LoVo (cell line): ENCODE data around the gene VWA8.
A peak's percentile ranks its signal among the peaks of the same experiment; 100 is the strongest.

Source experiments
- DNase-seq: peaks from one replicate; pipeline ENCODE4 v3.0.0-alpha.2; 2016; ENCODE audit warnings: low spot score

VWA8 gene

GRCh38 chr13:41960637-41961465 is at the start of gene VWA8:
Gene VWA8, minus strand, starts transcription at chr13:41961109. Its CDS starts 94 bp downstream, at chr13:41961015.
- peak; percentile 80 for DNase-seq

GRCh38 chr13:42009057-42009456 is 48.1 kb upstream of the VWA8 start:
- no peak for DNase-seq

- no peak for DNase-seq
Measured at GRCh38 chr13:42007844-42008243, 46.9 kb upstream of the VWA8 start.

- DNase-seq, result no peak
Measured at GRCh38 chr13:42002066-42002465, 41.2 kb upstream of the VWA8 start.

- no peak for DNase-seq
Measured at GRCh38 chr13:42001580-42001979, 40.7 kb upstream of the VWA8 start.

- no peak for DNase-seq
Measured at GRCh38 chr13:42000846-42001245, 39.9 kb upstream of the VWA8 start.

GRCh38 chr13:41997396-41997795 is 36.5 kb upstream of the VWA8 start:
- no peak for DNase-seq

GRCh38 chr13:41995946-41996345 is 35.0 kb upstream of the VWA8 start:
- DNase-seq, result no peak

- no peak for DNase-seq
Measured at GRCh38 chr13:41995336-41995735, 34.4 kb upstream of the VWA8 start.

- DNase-seq, result no peak
Measured at GRCh38 chr13:41994696-41995095, 33.8 kb upstream of the VWA8 start.

- DNase-seq, result no peak
Measured at GRCh38 chr13:41991936-41992335, 31.0 kb upstream of the VWA8 start.

- no peak for DNase-seq
Measured at GRCh38 chr13:41988244-41988643, 27.3 kb upstream of the VWA8 start.

- peak; percentile 42 for DNase-seq
Measured at GRCh38 chr13:41985788-41986508, 25.0 kb upstream of the VWA8 start.

- no peak for DNase-seq
Measured at GRCh38 chr13:41981951-41982715, 21.2 kb upstream of the VWA8 start.

- DNase-seq, result no peak
Measured at GRCh38 chr13:41978007-41978406, 17.1 kb upstream of the VWA8 start.

- DNase-seq, result no peak
Measured at GRCh38 chr13:41976476-41976875, 15.6 kb upstream of the VWA8 start.

GRCh38 chr13:41974262-41974900 is 13.5 kb upstream of the VWA8 start:
- DNase-seq, result no peak

- DNase-seq, result no peak
Measured at GRCh38 chr13:41973247-41973741, 12.4 kb upstream of the VWA8 start.

- no peak for DNase-seq
Measured at GRCh38 chr13:41971848-41972247, 10.9 kb upstream of the VWA8 start.

GRCh38 chr13:41970918-41971317 is 10.0 kb upstream of the VWA8 start:
- no peak for DNase-seq

GRCh38 chr13:41970022-41970421 is 9.1 kb upstream of the VWA8 start:
- DNase-seq, result no peak

GRCh38 chr13:41969072-41969471 is 8.2 kb upstream of the VWA8 start:
- no peak for DNase-seq
